B cell (primary cell): Measurements from ENCODE around the gene PALLD.

Experiments used
- CTCF ChIP-seq: fragments of 200-600 bp; IDR thresholded peaks from one replicate; pipeline ENCODE4 v1.8.0; 2022; ENCODE audit warnings: antibody characterized with exemption, mild to moderate bottlenecking
- EZH2 ChIP-seq: IDR thresholded peaks from 2 replicates; pipeline ENCODE4 v1.6.1; 2012; ENCODE audit warnings: borderline replicate concordance, low read depth, mild to moderate bottlenecking, moderate library complexity, low read length; ENCODE audit not compliant: insufficient read depth, poor library complexity, severe bottlenecking

GRCh38 chr4:168656946-168657473 is 160.2 kb downstream of the PALLD start:
- no peak for TF ChIP-seq EZH2
- no peak for TF ChIP-seq CTCF
